GM10266 (cell line): Measurements from ENCODE around the gene PIGQ.

Experiments
- DNase-seq: peaks from one replicate; pipeline ENCODE4 v3.0.0; 2012; ENCODE audit errors: extremely low spot score
- CTCF ChIP-seq: IDR thresholded peaks from 2 replicates; pipeline ENCODE4 v1.5.1; 2012; ENCODE audit warnings: mild to moderate bottlenecking, low read depth; ENCODE audit not compliant: control insufficient read depth, insufficient read depth; ENCODE audit errors: missing control alignments

The PIGQ gene

GRCh38 chr16:559021-559380 is 10.8 kb upstream of the PIGQ start:
- no peak for TF ChIP-seq CTCF
- no peak for DNase-seq

GRCh38 chr16:559411-560203 is 10.2 kb upstream of the PIGQ start:
- DNase-seq: no peak
- no peak for TF ChIP-seq CTCF

- no peak for TF ChIP-seq CTCF
- no peak for DNase-seq
Observed at GRCh38 chr16:560204-560700, 9.5 kb upstream of the PIGQ start, which contains the start of gene PRR35. PRR35 (plus strand) TSS chr16:560394; CDS start chr16:563295, 2,901 bp downstream.

GRCh38 chr16:560701-561412 is 8.9 kb upstream of the PIGQ start:
- no peak for DNase-seq
- TF ChIP-seq CTCF: no peak

GRCh38 chr16:561413-561794 is 8.4 kb upstream of the PIGQ start:
- DNase-seq: no peak
- TF ChIP-seq CTCF: no peak

- TF ChIP-seq CTCF: no peak
- no peak for DNase-seq
Observed at GRCh38 chr16:561957-562938, 7.5 kb upstream of the PIGQ start.
